ENCODE data around the gene SFXN3. TPM values are rescaled to one million over a fixed set of nuclear protein-coding genes. Genes with fewer than 3 reads are reported as not detected.
A peak's percentile ranks its signal among the peaks of the same experiment; 100 is the strongest.

The SFXN3 gene
- total and polyA plus RNA-seq, 2 of the 13 experiments (the other 11 are each of a cell fraction or from before 2014, with no cell fraction given), result 16.8 to 71.5 TPM

GRCh38 chr10:101007099-101007711, 23.8 kb upstream of the SFXN3 start:
- Histone ChIP-seq H3K9me3 (ENCODE audit: low read length) (no peaks in the 10 kb centered on the region), H3K36me3 (replicated peaks in 1 of 2; ENCODE audit: control insufficient read depth in 1 of 2, insufficient read depth in 2 of 2, low read length in 2 of 2) (peaks cover 17 to 42% of the 10 kb centered on the region in 2 experiments; a peak in 4 of 5 replicates), H4K20me1 (ENCODE audit: insufficient read depth, low read length) (no peaks in the 10 kb centered on the region; the same call in 1 of the 2 replicates), H3K27ac (ENCODE audit: extremely low read length, insufficient read depth, low read length) (peak overlapping the region; percentile 36), H3K27me3 (ENCODE audit: control insufficient read depth in 1 of 2, insufficient read depth in 2 of 2, low read length in 2 of 2) (no peaks in the 10 kb centered on the region), H3K4me1 (ENCODE audit: insufficient read depth, low read length) (peaks cover 53% of the 10 kb centered on the region), H3K4me2 (ENCODE audit: low read depth, low read length) (no peak overlapping the region), H3K4me3 (replicated peaks in 1 of 3; ENCODE audit: insufficient read depth in 1 of 3, low read depth in 2 of 3, low read length in 3 of 3) (no peak overlapping the region), H3K9ac (ENCODE audit: insufficient read depth, low read depth, low read length) (0 out of 2 replicates have a peak overlapping the region, but pooled peaks have one; percentile 15), H2AFZ (ENCODE audit: low read length) (no peak overlapping the region), H3K79me2 (ENCODE audit: insufficient read depth, low read length) (peaks cover 2% of the 10 kb centered on the region)
- ChIA-PET POLR2A (interaction anchor here (0.9 to 7.1 kb wide), 3 partner anchors 8 to 37 kb away, joined by 3 to 124 read pairs (median 3); partner anchors contain the start of genes LZTS2, MRPL43 and TWNK), CTCF (ENCODE audit: low intra/inter-chr PET ratio, low total read pairs) (no interaction called here)
- intact Hi-C loops (cut with micrococcal nuclease; ENCODE audit: unreplicated experiment), result no loop called here
- ATAC-seq, result no peak
- no peak for FAIRE-seq
- in situ Hi-C loops (cut with HindIII; ENCODE audit: extremely low pct_ligation_motif_present, low pct_unique_long_range_greater_than_20kb), result no loop called here
- 94% methylated on average over 8 of the region's 11 CpGs for WGBS (ENCODE audit: low lambda C conversion rate)
- no peak for DNase-seq (ENCODE audit: low spot score)
- no TSS peak for BruUV-seq (replicated peaks)
- TF ChIP-seq DBP (CRISPR knock-in tag; IDR thresholded peaks at IDR 0.05; ENCODE audit: not compliant biosample characterization) (no peak), ASH2L (IDR thresholded peaks at IDR 0.05; ENCODE audit: insufficient read length, low read depth, low read length) (no peak), AGO2 (optimal IDR thresholded peaks at IDR 0.05; ENCODE audit: low read depth, low read length) (peak; percentile 64), SNRNP70 (IDR thresholded peaks at IDR 0.05; ENCODE audit: low read depth, low read length) (no peak), NKX3-1 (CRISPR knock-in tag; IDR thresholded peaks at IDR 0.05) (no peak), ZNF775 (CRISPR knock-in tag; IDR thresholded peaks at IDR 0.05; ENCODE audit: borderline replicate concordance) (no peak), ZNF20 (CRISPR knock-in tag; IDR thresholded peaks at IDR 0.05) (no peak), ZNF570 (CRISPR knock-in tag; IDR thresholded peaks at IDR 0.05; ENCODE audit: borderline replicate concordance) (no peak), GATA4 (IDR thresholded peaks at IDR 0.05; ENCODE audit: borderline replicate concordance, low read depth) (no peak), SALL2 (CRISPR knock-in tag; IDR thresholded peaks at IDR 0.05) (no peak), POLR2AphosphoS5 (IDR thresholded peaks at IDR 0.05; ENCODE audit: low read depth, low read length) (peak; percentile 11; the same call in 1 of the 2 replicates), RERE (CRISPR knock-in tag; IDR thresholded peaks at IDR 0.05; ENCODE audit: low read depth) (no peak), TBX2 (CRISPR knock-in tag; IDR thresholded peaks at IDR 0.05; ENCODE audit: borderline replicate concordance) (no peak), HHEX (CRISPR knock-in tag; IDR thresholded peaks at IDR 0.05) (no peak), POLR2G (IDR thresholded peaks at IDR 0.05; ENCODE audit: low read depth, low read length) (peak; percentile 6; the same call in 1 of the 2 replicates), MTA3 (CRISPR knock-in tag; IDR thresholded peaks at IDR 0.05) (no peak), HDAC6 (IDR thresholded peaks at IDR 0.05; ENCODE audit: low read depth, low read length) (no peak), ZFAT (CRISPR knock-in tag; conservative IDR thresholded peaks at IDR 0.05) (no peak)
